ENCODE measurements around the gene RNF7.

DNA sequence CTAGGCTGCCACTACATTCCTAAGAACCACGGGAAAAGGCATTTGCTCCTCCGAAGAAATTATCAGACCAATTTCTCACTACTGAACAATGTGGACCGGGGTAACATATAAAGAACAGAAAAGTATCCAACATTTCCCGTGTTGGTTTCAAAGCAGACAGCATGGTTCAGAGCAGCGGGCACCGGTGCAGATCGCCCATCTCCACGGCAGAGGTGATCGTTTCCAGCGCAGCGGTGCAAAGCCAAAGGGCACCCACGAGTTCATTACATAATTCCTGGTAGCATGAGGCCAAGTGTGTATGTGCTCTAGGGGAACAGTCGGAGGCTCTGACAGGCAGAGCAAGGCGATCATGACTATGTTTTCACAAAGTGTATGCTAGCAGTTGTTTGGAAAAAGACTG lies 38.3 kb downstream of the RNF7 start:
- TF ChIP-seq JUN (CRISPR knock-in tag; IDR thresholded peaks at IDR 0.05), result no peak
- no peak for TF ChIP-seq JARID2 (CRISPR knock-in tag; IDR thresholded peaks at IDR 0.05; ENCODE audit: insufficient replicate concordance)
- TF ChIP-seq, protein P1, sequence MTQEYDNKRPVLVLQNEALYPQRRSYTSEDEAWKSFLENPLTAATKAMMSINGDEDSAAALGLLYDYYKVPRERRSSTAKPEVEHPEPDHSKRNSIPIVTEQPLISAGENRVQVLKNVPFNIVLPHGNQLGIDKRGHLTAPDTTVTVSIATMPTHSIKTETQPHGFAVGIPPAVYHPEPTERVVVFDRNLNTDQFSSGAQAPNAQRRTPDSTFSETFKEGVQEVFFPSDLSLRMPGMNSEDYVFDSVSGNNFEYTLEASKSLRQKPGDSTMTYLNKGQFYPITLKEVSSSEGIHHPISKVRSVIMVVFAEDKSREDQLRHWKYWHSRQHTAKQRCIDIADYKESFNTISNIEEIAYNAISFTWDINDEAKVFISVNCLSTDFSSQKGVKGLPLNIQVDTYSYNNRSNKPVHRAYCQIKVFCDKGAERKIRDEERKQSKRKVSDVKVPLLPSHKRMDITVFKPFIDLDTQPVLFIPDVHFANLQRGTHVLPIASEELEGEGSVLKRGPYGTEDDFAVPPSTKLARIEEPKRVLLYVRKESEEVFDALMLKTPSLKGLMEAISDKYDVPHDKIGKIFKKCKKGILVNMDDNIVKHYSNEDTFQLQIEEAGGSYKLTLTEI (CRISPR knock-in tag; conservative IDR thresholded peaks at IDR 0.05), result no peak
